HCT116 (cell line): ENCODE data around the gene APOA1.

ENCODE experiments used
- POLR2A ChIP-seq: IDR thresholded peaks from 2 replicates; pipeline ENCODE4 v1.7.0; 2011; ENCODE audit warnings: borderline replicate concordance; ENCODE audit not compliant: insufficient read depth, insufficient read length; ENCODE audit errors: extremely low read depth
- ZFX ChIP-seq: fragments of 450-650 bp; IDR thresholded peaks from 2 replicates; pipeline ENCODE4 v1.6.1; 2017

DNA sequence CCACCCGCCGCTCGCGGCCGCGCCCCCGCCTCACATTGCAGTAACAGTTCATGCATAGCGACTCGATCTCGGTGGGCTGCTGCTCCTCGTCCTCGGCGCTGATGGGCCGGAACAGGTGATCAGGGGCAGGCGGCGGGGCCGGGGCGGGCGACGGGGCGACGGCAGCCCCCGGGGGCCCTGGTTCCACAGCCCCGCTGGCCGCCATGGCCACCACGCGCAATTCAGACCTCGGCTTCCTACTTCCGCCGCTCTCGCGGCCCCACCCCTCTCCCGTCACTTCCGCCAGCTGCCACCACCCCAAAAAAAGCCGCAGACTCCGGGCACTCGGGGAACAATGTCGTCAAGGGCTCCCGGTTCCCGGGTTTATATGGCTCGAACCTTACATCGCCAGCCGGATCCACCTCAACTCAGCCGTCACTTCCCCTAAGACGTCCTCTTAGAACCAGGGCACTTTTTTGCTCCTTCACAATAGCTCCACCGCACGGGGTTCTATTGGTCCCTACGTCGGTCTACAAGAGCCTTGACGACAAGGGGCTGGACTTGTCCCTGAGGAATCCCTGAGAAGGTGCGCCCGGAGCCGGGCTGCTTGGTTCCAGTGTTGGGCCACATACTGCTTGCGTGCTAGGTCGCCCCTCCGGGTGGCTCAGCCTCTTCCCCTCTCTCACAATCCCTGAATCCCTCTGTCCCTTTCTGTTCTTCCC is 49.5 kb downstream of the APOA1 start, which contains the start of gene ZPR1:
- TF ChIP-seq POLR2A (no peak), ZFX (peak; percentile 11; the same call in 1 of the 2 replicates)
